GM19395 (cell line): ENCODE measurements around the gene ZNF593OS.
A peak's percentile ranks its signal among the peaks of the same experiment; 100 is the strongest.

Source experiments
- ATAC-seq: cut with Tn5 transposase; IDR thresholded peaks from one replicate; pipeline ENCODE4 v1.9.1; 2021; ENCODE audit warnings: mild to moderate bottlenecking, moderate library complexity; ENCODE audit not compliant: unreplicated experiment

The ZNF593OS gene

GRCh38 chr1:26127235-26128163, 44.1 kb downstream of the ZNF593OS start:
- ATAC-seq = no peak

DNA sequence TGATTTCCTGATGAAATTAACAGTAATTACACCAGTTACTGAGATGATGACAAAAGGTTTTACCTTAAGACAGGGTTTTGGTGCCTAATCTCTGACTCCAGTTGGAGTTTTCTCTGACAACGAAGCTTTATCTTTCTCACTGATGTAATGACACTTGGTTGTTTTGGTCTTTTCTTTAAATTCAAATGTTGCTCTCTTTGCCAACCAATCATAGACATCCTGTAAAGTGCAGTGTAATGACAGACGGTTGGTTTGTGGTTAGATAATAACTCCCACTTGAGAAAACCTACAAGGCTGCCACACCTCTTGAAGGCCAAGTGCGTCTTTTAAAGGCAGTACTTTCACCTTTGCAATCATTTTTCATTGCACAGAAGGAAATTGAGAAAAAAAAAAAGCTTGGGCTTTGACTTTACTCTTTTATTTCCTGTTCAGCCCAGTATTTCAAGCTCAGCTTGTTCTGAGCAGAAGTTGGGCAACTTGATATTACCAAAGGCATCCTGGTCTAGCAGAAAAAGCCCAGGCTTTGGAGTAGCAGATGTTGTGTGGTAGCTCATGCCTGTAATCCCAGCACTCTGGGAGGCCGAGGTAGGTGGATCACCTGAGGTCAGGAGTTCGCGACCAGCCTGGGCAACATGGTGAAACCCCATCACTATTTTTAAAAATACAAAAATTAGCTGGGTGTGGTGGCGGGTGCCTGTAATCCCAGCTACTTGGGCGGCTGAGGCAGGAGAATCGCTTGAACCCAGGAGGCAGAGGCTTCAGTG, 45.1 kb downstream of the ZNF593OS start:
- ATAC-seq = peak; percentile 80

- no peak for ATAC-seq
Measured at GRCh38 chr1:26125946-26126320, 45.7 kb downstream of the ZNF593OS start.

- no peak for ATAC-seq
Measured at GRCh38 chr1:26125382-26125781, 46.2 kb downstream of the ZNF593OS start.

DNA sequence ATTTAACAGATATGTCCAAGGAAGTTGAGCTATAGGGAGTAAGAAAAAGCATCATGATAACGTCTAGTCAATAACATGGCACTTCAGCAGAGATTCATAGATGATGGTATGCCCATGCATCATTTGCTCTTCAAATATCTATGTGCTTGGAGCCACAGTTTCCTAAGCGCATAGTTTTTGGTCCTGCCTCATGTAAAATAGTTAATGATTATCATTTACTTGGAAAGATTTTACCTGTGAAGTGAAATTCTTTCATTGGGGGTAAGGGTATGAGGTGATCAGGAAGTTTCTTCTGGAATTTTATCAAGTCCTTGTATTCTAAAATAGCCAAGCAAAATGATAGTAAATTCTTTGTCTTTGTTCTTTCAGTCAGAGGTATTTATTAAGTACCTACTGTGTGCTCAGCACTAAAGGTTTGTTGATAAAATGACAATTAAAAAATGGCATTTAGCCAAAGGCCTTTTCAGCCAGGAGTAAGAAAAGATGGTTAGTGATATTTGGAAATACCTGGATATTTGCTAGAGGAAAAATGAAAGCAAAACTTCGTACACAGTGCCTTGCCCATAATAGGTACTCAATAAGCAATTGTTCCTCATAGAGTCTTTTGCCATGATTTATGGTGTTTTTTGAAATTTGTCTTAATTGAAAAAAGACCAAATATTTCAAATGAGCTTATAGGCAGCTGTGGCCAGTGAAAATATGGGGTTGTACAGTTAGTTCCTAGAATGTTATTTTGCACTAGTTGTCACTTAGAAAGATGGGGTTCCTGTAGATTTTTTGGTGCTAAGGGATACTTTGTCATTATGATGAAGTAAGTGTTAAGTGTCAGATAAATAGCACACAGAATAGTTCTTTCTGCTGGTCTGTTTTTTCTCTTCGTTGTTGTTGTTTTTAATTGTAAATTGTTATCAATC, 47.0 kb downstream of the ZNF593OS start:
- ATAC-seq = no peak

GRCh38 chr1:26122988-26123973, 48.4 kb downstream of the ZNF593OS start:
- no peak for ATAC-seq

DNA sequence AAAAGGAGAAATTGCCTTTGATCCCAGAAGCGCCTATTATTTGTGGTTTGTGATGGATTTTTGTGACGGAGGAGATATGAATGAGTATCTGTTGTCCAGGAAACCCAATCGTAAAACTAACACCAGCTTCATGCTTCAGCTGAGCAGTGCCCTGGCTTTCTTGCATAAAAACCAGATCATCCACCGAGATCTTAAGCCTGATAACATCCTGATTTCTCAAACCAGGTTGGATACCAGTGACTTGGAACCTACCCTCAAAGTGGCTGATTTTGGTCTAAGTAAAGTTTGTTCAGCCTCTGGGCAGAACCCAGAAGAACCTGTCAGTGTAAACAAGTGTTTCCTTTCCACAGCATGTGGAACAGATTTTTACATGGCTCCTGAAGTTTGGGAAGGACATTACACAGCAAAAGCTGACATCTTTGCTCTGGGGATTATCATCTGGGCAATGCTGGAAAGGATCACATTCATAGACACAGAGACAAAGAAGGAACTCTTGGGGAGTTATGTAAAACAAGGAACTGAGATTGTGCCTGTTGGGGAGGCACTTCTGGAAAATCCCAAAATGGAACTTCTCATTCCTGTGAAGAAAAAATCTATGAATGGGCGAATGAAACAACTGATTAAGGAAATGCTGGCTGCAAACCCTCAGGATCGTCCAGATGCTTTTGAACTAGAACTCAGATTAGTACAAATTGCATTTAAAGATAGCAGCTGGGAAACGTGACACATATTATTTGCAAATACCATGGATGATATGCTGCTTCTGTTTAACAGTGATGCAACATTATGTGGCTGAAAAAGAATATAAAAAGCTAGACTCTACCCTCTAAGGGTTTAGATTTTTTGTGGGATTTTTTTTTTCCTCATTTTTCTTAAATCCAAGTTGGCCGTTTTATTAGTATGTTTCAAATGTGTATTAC, 49.5 kb downstream of the ZNF593OS start:
- ATAC-seq = no peak

- peak; percentile 69 for ATAC-seq
Measured at GRCh38 chr1:26119892-26120608, 51.6 kb downstream of the ZNF593OS start.
